K562 (cell line): ENCODE data around the gene SMIM45.
A peak's percentile ranks its signal among the peaks of the same experiment; 100 is the strongest.

Source experiments
- ATAC-seq: fragments of 200-7000 bp; cut with Tn5 transposase; 3 replicates; pipeline ENCODE4 v1.9.1; 2020; ENCODE audit warnings: moderate library complexity
- BruUV-seq: library from RNA; stranded (reverse); fragments of 400-500 nt; replicated peaks from 2 replicates; lab custom pipeline; 2021; lab: Mats Ljungman, UMichigan
- CTCF ChIA-PET: fragments of 300-600 bp; formaldehyde crosslinking; extraction: SDS; loops from one replicate; lab custom pipeline; 2021; ENCODE audit warnings: low intra/inter-chr PET ratio; lab: Yijun Ruan, JAX
- POLR2A ChIA-PET: fragments of 300-600, 350-650 bp; sonication (Branson Sonifier 250); formaldehyde crosslinking; extraction: SDS; loops from one replicate; lab custom pipeline; 2021; ENCODE audit warnings: antibody characterized with exemption, inconsistent platforms; lab: Yijun Ruan, JAX
- DNase-seq, 4 experiments: peaks; one replicate each; pipeline versions ENCODE4 v3.0.0 to v3.0.0-alpha.2; 2011 to 2018; ENCODE audit warnings: low spot score in 3 of 4, mixed read lengths in 3 of 4; ENCODE audit errors: extremely low read depth in 1 of 4
- FAIRE-seq: peaks from 2 replicates; lab custom pipeline; 2011; peaks lifted over from hg19 to GRCh38; lab: Jason Lieb, UNC
- H2AFZ ChIP-seq: 2 replicates; pipeline ENCODE4 v1.6.0; 2011; ENCODE audit warnings: low read depth, low read length, control low read depth, inconsistent platforms
- H3K27ac ChIP-seq: fragments of 200-600 bp; 3 replicates; pipeline ENCODE4 v1.8.0; 2011; ENCODE audit warnings: low read depth, mild to moderate bottlenecking, control low read depth, inconsistent platforms, low read length, moderate library complexity, mixed read lengths; ENCODE audit errors: extremely low read depth
- H3K27me3 ChIP-seq, 2 experiments: fragments of 300-600 bp in 1 of 2; 2 replicates in 1 of 2; 3 replicates in 1 of 2; pipeline versions ENCODE4 v1.6.0 to v1.8.0; 2011; ENCODE audit warnings: inconsistent platforms in 2 of 2, low read length in 2 of 2, mild to moderate bottlenecking in 1 of 2, mixed read lengths in 1 of 2, moderate library complexity in 1 of 2; ENCODE audit not compliant: control insufficient read depth in 2 of 2, insufficient read depth in 2 of 2
- H3K36me3 ChIP-seq: fragments of 300-600 bp; 3 replicates; pipeline ENCODE4 v1.8.0; 2011; ENCODE audit warnings: mild to moderate bottlenecking, low read length, inconsistent platforms; ENCODE audit not compliant: control insufficient read depth, insufficient read depth
- H3K4me1 ChIP-seq, 2 experiments: fragments of 200-600 bp in 1 of 2; replicated peaks in 1 of 2; 2 replicates in 1 of 2; 3 replicates in 1 of 2; pipeline versions ENCODE4 v1.5.1 to v1.8.0; 2011; ENCODE audit warnings: inconsistent platforms in 2 of 2, low read length in 2 of 2, mild to moderate bottlenecking in 1 of 2, mixed read lengths in 1 of 2, moderate library complexity in 1 of 2; ENCODE audit not compliant: control insufficient read depth in 2 of 2, insufficient read depth in 2 of 2
- H3K4me2 ChIP-seq: 2 replicates; pipeline ENCODE4 v1.6.1; 2011; ENCODE audit warnings: low read length, control low read depth, inconsistent platforms, mixed read lengths; ENCODE audit not compliant: insufficient read depth
- H3K4me3 ChIP-seq: fragments of 200-600 bp; sonication (generic), shearing (Covaris generic); 2 replicates; pipeline ENCODE4 v1.5.1; 2016; ENCODE audit warnings: control low read depth, inconsistent platforms
- H3K79me2 ChIP-seq: fragments of 200-600 bp; 3 replicates; pipeline ENCODE4 v1.8.0; 2011; ENCODE audit warnings: low read length, inconsistent platforms; ENCODE audit not compliant: control insufficient read depth, insufficient read depth
- H3K9ac ChIP-seq, 2 experiments: 2 replicates each; pipeline versions ENCODE4 v1.6.0 to v1.6.1; 2011; ENCODE audit warnings: low read depth in 2 of 2, low read length in 2 of 2, control low read depth in 1 of 2, inconsistent platforms in 1 of 2, mild to moderate bottlenecking in 1 of 2, mixed read lengths in 1 of 2; ENCODE audit not compliant: insufficient read depth in 1 of 2
- H3K9me1 ChIP-seq: one replicate; pipeline ENCODE4 v1.6.0; 2011; ENCODE audit warnings: inconsistent platforms, mild to moderate bottlenecking, low read length, moderate library complexity; ENCODE audit not compliant: control insufficient read depth, insufficient read depth
- H3K9me3 ChIP-seq: replicated peaks from 2 replicates; pipeline ENCODE4 v1.5.1; 2011; ENCODE audit warnings: low read depth, low read length, inconsistent platforms; ENCODE audit not compliant: control insufficient read depth, insufficient read depth
- H4K20me1 ChIP-seq: replicated peaks from 2 replicates; pipeline ENCODE4 v1.6.1; 2011; ENCODE audit warnings: low read length, inconsistent platforms, mixed read lengths; ENCODE audit not compliant: control insufficient read depth, insufficient read depth
- ATF4 ChIP-seq: fragments of 450-650 bp; formaldehyde crosslinking; IDR thresholded peaks from 2 replicates; pipeline ENCODE4 v1.4.0; 2022; ENCODE audit warnings: mild to moderate bottlenecking, moderate library complexity
- CHD2 ChIP-seq: IDR thresholded peaks from 2 replicates; pipeline ENCODE4 v1.6.1; 2011; ENCODE audit warnings: low read depth, low read length
- ESRRB ChIP-seq: fragments of 250-450 bp; sonication (Bioruptor Pico); IDR thresholded peaks from 2 replicates; pipeline ENCODE4 v1.5.0; 2020; ENCODE audit warnings: mild to moderate bottlenecking, moderate library complexity, borderline replicate concordance
- PHF8 ChIP-seq: fragments of 200-600 bp; sonication (generic); IDR thresholded peaks from 2 replicates; pipeline ENCODE4 v1.6.1; 2012; ENCODE audit warnings: mixed run types, mild to moderate bottlenecking, inconsistent platforms, low read length, moderate library complexity, borderline replicate concordance
- TSC22D4 ChIP-seq: fragments of 450-650 bp; IDR thresholded peaks from 2 replicates; pipeline ENCODE4 v1.6.1; 2016; ENCODE audit warnings: missing genetic modification characterization, missing biosample characterization, control low read depth
- XRCC3 ChIP-seq: fragments of 450-650 bp; IDR thresholded peaks from 2 replicates; pipeline ENCODE4 v1.6.1; 2017; ENCODE audit warnings: mild to moderate bottlenecking, moderate library complexity
- ZNF79 ChIP-seq: fragments of 250-450 bp; sonication (Bioruptor Pico); IDR thresholded peaks from 2 replicates; pipeline ENCODE4 v1.4.0; 2020; ENCODE audit warnings: low read depth, mild to moderate bottlenecking, moderate library complexity
- WGBS: fragments of 100-300 bp; shearing (Covaris generic); methylation state at CpG from one replicate; pipeline ENCODE4 v1.1.6; 2016; ENCODE audit warnings: low coverage, mixed read lengths; ENCODE audit not compliant: insufficient coverage; ENCODE audit errors: missing lambda C conversion rate; 5-methylcytosine and 5-hydroxymethylcytosine counted together
- in situ Hi-C: fragments of 300-500 bp; cut with MboI; formaldehyde crosslinking; loops from 4 replicates; pipeline ENCODE4 v1.15.0; 2018; ENCODE audit warnings: inconsistent platforms, mixed read lengths
- intact Hi-C: fragments of 100-400 bp; cut with micrococcal nuclease; formaldehyde crosslinking; loops from 2 replicates; pipeline ENCODE4 v1.14.2; 2022

SMIM45 gene

DNA sequence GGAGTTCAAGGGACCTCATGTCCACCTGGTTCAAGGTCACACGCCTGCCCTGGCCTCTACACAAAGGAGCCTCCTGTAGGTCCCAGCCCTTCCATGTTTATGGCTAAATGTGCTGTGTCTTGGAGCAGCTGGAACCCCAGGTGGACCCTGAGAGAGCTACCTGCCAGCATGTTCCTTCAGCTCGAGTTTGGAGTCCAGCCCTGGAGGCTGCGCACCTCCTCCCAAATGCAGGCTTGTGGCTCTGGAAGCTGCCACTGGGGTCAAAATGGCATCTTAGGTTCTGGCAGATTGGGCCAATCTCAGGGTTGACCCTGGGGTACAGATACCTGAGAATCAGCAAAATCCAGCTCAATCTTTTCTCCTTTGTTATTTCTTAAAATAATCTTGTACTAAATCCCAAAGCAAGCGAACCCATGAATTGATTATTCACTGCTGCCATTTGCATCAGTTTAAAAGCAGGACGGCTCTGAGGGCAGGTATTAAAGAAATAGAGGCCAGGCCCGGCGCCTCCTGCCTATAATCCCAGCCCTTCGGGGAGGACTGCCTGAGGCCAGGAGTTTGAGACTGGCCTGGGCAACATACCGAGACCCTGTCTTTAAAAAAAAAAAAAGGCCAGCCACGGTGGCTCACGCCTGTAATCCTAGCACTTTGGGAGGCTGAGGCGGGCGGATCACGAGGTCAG lies 28.2 kb upstream of the SMIM45 start:
- TF ChIP-seq PHF8 (no peak), ESRRB (CRISPR knock-in tag) (no peak), ZNF79 (CRISPR knock-in tag) (no peak), TSC22D4 (tag) (no peak), ATF4 (CRISPR knock-in tag) (no peak), CHD2 (no peak), XRCC3 (no peak)
- FAIRE-seq: no peak
- Histone ChIP-seq H3K9me3 (no peaks in the 10 kb centered on the region), H3K27me3 (no peaks in the 10 kb centered on the region), H3K79me2 (no peaks in the 10 kb centered on the region), H4K20me1 (no peaks in the 10 kb centered on the region), H3K27ac (no peak overlapping the region), H3K9me1 (no peaks in the 10 kb centered on the region), H3K4me3 (no peak overlapping the region), H3K9ac (0 out of 4 replicates have a peak overlapping the region, but pooled peaks of 1 of the 2 experiments have one; percentile 17), H2AFZ (no peak overlapping the region), H3K4me1 (peaks cover 4 to 53% of the 10 kb centered on the region in 2 experiments; a peak in 3 of 5 replicates), H3K36me3 (no peaks in the 10 kb centered on the region), H3K4me2 (no peak overlapping the region)
- no peak for DNase-seq
- ATAC-seq: no peak
- no TSS peak for BruUV-seq
- ChIA-PET CTCF (no interaction called here), POLR2A (interaction anchor here (0.6 to 1.8 kb wide), 4 partner anchors 12 to 41 kb away, joined by 3 to 4 read pairs (median 4); partner anchors contain the start of gene CENPM)
- in situ Hi-C loops: no loop called here
- 78% methylated on average over 6 of the region's 14 CpGs for WGBS
- intact Hi-C loops: no loop called here
